HG03025 (cell line): ENCODE measurements around the gene PDS5B.
A peak's percentile ranks its signal among the peaks of the same experiment; 100 is the strongest.

Experiments used
- ATAC-seq: cut with Tn5 transposase; IDR thresholded peaks from one replicate; pipeline ENCODE4 v1.9.1; 2021; ENCODE audit warnings: mild to moderate bottlenecking, moderate library complexity; ENCODE audit not compliant: unreplicated experiment, low FRiP score

PDS5B gene

GRCh38 chr13:32587011-32587810, 959 bp downstream of the PDS5B start:
- peak; percentile 45 for ATAC-seq

GRCh38 chr13:32587811-32588170, 1.5 kb downstream of the PDS5B start:
- no peak for ATAC-seq

GRCh38 chr13:32588736-32589135, 2.5 kb downstream of the PDS5B start:
- no peak for ATAC-seq

GRCh38 chr13:32589471-32589870, 3.2 kb downstream of the PDS5B start:
- ATAC-seq, result no peak

GRCh38 chr13:32590266-32590665, 4.0 kb downstream of the PDS5B start:
- ATAC-seq, result no peak

- ATAC-seq, result no peak
These were observed 5.8 kb downstream of the PDS5B start for GRCh38 chr13:32592082-32592481.

- no peak for ATAC-seq
These were observed 8.0 kb downstream of the PDS5B start for GRCh38 chr13:32594157-32594738.

- no peak for ATAC-seq
These were observed 9.1 kb downstream of the PDS5B start for GRCh38 chr13:32595306-32595705.

- ATAC-seq, result no peak
These were observed 14.6 kb downstream of the PDS5B start for GRCh38 chr13:32600890-32601289.

- ATAC-seq, result no peak
These were observed 23.2 kb downstream of the PDS5B start for GRCh38 chr13:32609428-32609827.

GRCh38 chr13:32610538-32610937, 24.3 kb downstream of the PDS5B start:
- no peak for ATAC-seq

GRCh38 chr13:32610977-32611376, 24.7 kb downstream of the PDS5B start:
- no peak for ATAC-seq

GRCh38 chr13:32616883-32617511, 30.7 kb downstream of the PDS5B start:
- ATAC-seq, result no peak

- ATAC-seq, result no peak
These were observed 36.6 kb downstream of the PDS5B start for GRCh38 chr13:32622827-32623226.

GRCh38 chr13:32624441-32624840, 38.2 kb downstream of the PDS5B start:
- no peak for ATAC-seq

GRCh38 chr13:32627793-32628192, 41.5 kb downstream of the PDS5B start:
- no peak for ATAC-seq

- no peak for ATAC-seq
These were observed 43.1 kb downstream of the PDS5B start for GRCh38 chr13:32629313-32629712.

GRCh38 chr13:32629866-32630265, 43.6 kb downstream of the PDS5B start:
- ATAC-seq, result no peak

GRCh38 chr13:32632343-32632909, 46.2 kb downstream of the PDS5B start:
- no peak for ATAC-seq

- ATAC-seq, result no peak
These were observed 50.5 kb downstream of the PDS5B start for GRCh38 chr13:32636711-32637110.

- ATAC-seq, result no peak
These were observed 52.5 kb downstream of the PDS5B start for GRCh38 chr13:32638739-32639138.
